SK-N-SH (cell line): ENCODE data around the gene ISY1. TPM values are rescaled to one million over a fixed set of nuclear protein-coding genes. Genes with fewer than 3 reads are reported as not detected.

Experiments
- CTCF ChIA-PET: fragments of 300-600, 350-600 bp; formaldehyde crosslinking; extraction: SDS; loops from one replicate; lab custom pipeline; 2021; lab: Yijun Ruan, JAX
- POLR2A ChIA-PET: fragments of 350-600 bp; sonication (Branson Sonifier 250); formaldehyde crosslinking; extraction: SDS; loops from one replicate; lab custom pipeline; 2020; ENCODE audit warnings: antibody characterized with exemption, inconsistent platforms; lab: Yijun Ruan, JAX
- DNase-seq: peaks from one replicate; pipeline ENCODE4 v3.0.0; 2012
- H2AFZ ChIP-seq: fragments of 200-600 bp; sonication (generic); 2 replicates; pipeline ENCODE4 v1.8.1; 2016; ENCODE audit warnings: antibody characterized with exemption, mild to moderate bottlenecking, low read depth
- H3F3A ChIP-seq: fragments of 200-600 bp; sonication (generic); replicated peaks from 2 replicates; pipeline ENCODE3; 2016; ENCODE audit warnings: antibody characterized with exemption, mild to moderate bottlenecking; ENCODE audit not compliant: insufficient read depth
- H3K27ac ChIP-seq, 2 experiments: fragments of 200-500 bp in 1 of 2; fragments of 200-600 bp in 1 of 2; sonication (Bioruptor generic) in 1 of 2; sonication (generic), shearing (Covaris generic) in 1 of 2; 2 replicates each; pipeline versions ENCODE4 v1.5.1 to v1.6.1; 2014 to 2016; ENCODE audit warnings: low read depth in 2 of 2, inconsistent platforms in 1 of 2, low read length in 1 of 2, mild to moderate bottlenecking in 1 of 2, mixed read lengths in 1 of 2
- H3K27me3 ChIP-seq: fragments of 200-600 bp; sonication (generic), shearing (Covaris generic); 2 replicates; pipeline ENCODE4 v1.6.1; 2016; ENCODE audit warnings: mixed run types; ENCODE audit not compliant: insufficient read depth
- H3K36me3 ChIP-seq, 2 experiments: fragments of 200-500 bp in 1 of 2; fragments of 200-600 bp in 1 of 2; sonication (Bioruptor generic) in 1 of 2; sonication (generic) in 1 of 2; replicated peaks in 1 of 2; 2 replicates each; pipeline versions ENCODE3 to v1.5.1; 2014 to 2016; ENCODE audit warnings: low read length in 1 of 2, mild to moderate bottlenecking in 1 of 2; ENCODE audit not compliant: insufficient read depth in 2 of 2, control insufficient read depth in 1 of 2
- H3K4me1 ChIP-seq, 2 experiments: fragments of 200-500 bp in 1 of 2; fragments of 200-600 bp in 1 of 2; sonication (Bioruptor generic) in 1 of 2; sonication (generic), shearing (Covaris generic) in 1 of 2; 2 replicates each; pipeline versions ENCODE4 v1.5.1 to v1.6.1; 2014 to 2016; ENCODE audit warnings: low read depth in 1 of 2, low read length in 1 of 2, mixed run types in 1 of 2; ENCODE audit not compliant: insufficient read depth in 2 of 2, control insufficient read depth in 1 of 2
- H3K4me2 ChIP-seq: fragments of 200-600 bp; sonication (generic), shearing (Covaris generic); 2 replicates; pipeline ENCODE4 v1.6.1; 2017; ENCODE audit warnings: mixed run types
- H3K4me3 ChIP-seq, 2 experiments: fragments of 200-500 bp in 1 of 2; fragments of 200-600 bp in 1 of 2; sonication (Bioruptor generic) in 1 of 2; sonication (generic), shearing (Covaris generic) in 1 of 2; 2 replicates each; pipeline versions ENCODE4 v1.5.1 to v1.8.1; 2014 to 2016; ENCODE audit warnings: low read depth in 2 of 2, inconsistent platforms in 1 of 2, low read length in 1 of 2, mild to moderate bottlenecking in 1 of 2, mixed read lengths in 1 of 2, moderate library complexity in 1 of 2
- H3K79me2 ChIP-seq: fragments of 200-600 bp; sonication (generic); 2 replicates; pipeline ENCODE4 v1.8.1; 2017; ENCODE audit warnings: mild to moderate bottlenecking; ENCODE audit not compliant: insufficient read depth
- H3K9ac ChIP-seq: fragments of 200-600 bp; sonication (generic); 2 replicates; pipeline ENCODE4 v1.6.1; 2017; ENCODE audit warnings: mixed run types
- H3K9me2 ChIP-seq: fragments of 200-600 bp; sonication (generic); 2 replicates; pipeline ENCODE4 v1.6.1; 2017; ENCODE audit warnings: mixed run types
- H3K9me3 ChIP-seq: fragments of 200-600 bp; sonication (generic); 2 replicates; pipeline ENCODE4 v1.6.1; 2017; ENCODE audit warnings: mixed run types, mild to moderate bottlenecking, moderate library complexity
- H4K20me1 ChIP-seq: fragments of 200-600 bp; sonication (generic); 2 replicates; pipeline ENCODE4 v1.6.1; 2017; ENCODE audit warnings: mild to moderate bottlenecking, mixed run types; ENCODE audit not compliant: insufficient read depth
- EZH2phosphoT487 ChIP-seq: fragments of 200-600 bp; sonication (generic); IDR thresholded peaks from 2 replicates; pipeline ENCODE4 v1.6.1; 2017; ENCODE audit warnings: low read depth, mixed run types, mild to moderate bottlenecking, antibody characterized with exemption, moderate library complexity, borderline replicate concordance
- FOXJ3 ChIP-seq: sonication (generic); formaldehyde crosslinking; IDR thresholded peaks from 2 replicates; pipeline ENCODE4 v1.5.1; 2020; ENCODE audit warnings: mild to moderate bottlenecking, missing genetic modification reagents
- GATA2 ChIP-seq: sonication (generic); formaldehyde crosslinking; IDR thresholded peaks from 2 replicates; pipeline ENCODE4 v1.5.0; 2020; ENCODE audit warnings: mild to moderate bottlenecking, missing genetic modification reagents
- IRF3 ChIP-seq: fragments of 150-350 bp; IDR thresholded peaks from 2 replicates; pipeline ENCODE4 v1.6.1; 2016; ENCODE audit warnings: mild to moderate bottlenecking, low read depth, low read length
- MAX ChIP-seq: IDR thresholded peaks from 2 replicates; pipeline ENCODE4 v1.4.0; 2012; ENCODE audit warnings: low read depth
- MEF2A ChIP-seq: IDR thresholded peaks from 2 replicates; pipeline ENCODE4 v1.4.0; 2012; ENCODE audit warnings: low read depth, borderline replicate concordance
- MXI1 ChIP-seq: IDR thresholded peaks from 2 replicates; pipeline ENCODE4 v1.6.1; 2012; ENCODE audit warnings: mild to moderate bottlenecking, low read depth, low read length, improper control_type of control experiment
- RCOR1 ChIP-seq: fragments of 150-350 bp; IDR thresholded peaks from 2 replicates; pipeline ENCODE4 v1.6.1; 2017; ENCODE audit warnings: antibody characterized with exemption, low read length
- REST ChIP-seq: IDR thresholded peaks from 2 replicates; pipeline ENCODE4 v1.6.1; 2012; ENCODE audit warnings: mild to moderate bottlenecking, low read depth, low read length, moderate library complexity
- SIN3A ChIP-seq: IDR thresholded peaks from 2 replicates; pipeline ENCODE4 v1.6.1; 2012; ENCODE audit warnings: low read depth, mild to moderate bottlenecking, low read length, moderate library complexity, borderline replicate concordance
- TCF12 ChIP-seq: IDR thresholded peaks from 2 replicates; pipeline ENCODE4 v1.4.0; 2012
- USF2 ChIP-seq: fragments of 150-350 bp; IDR thresholded peaks from 2 replicates; pipeline ENCODE4 v1.6.1; 2017; ENCODE audit warnings: antibody characterized with exemption, low read length, low read depth, borderline replicate concordance
- YY1 ChIP-seq: IDR thresholded peaks from 2 replicates; pipeline ENCODE4 v1.4.0; 2012; ENCODE audit warnings: low read depth, mild to moderate bottlenecking
- WGBS: methylation state at CpG from one replicate; pipeline ENCODE4 v1.1.6; 2017; ENCODE audit warnings: low lambda C conversion rate; 5-methylcytosine and 5-hydroxymethylcytosine counted together
- polyA plus RNA-seq, 3 experiments: library from polyadenylated mRNA; depleted of rRNA; stranded (reverse); fragments of >200 nt; gene quantifications; 2 replicates each; pipeline ENCODE4 v1.2.3, GENCODE V29; 2012

Gene ISY1
- polyA plus RNA-seq, 1 of the 3 experiments (the other 2 are of a cell fraction): 20.9 TPM

GRCh38 chr3:129120254-129121004 is 40.4 kb downstream of the ISY1 start (continued):
- TF ChIP-seq YY1 (no peak), MAX (peak; percentile 41; the same call in 1 of the 2 replicates), SIN3A (no peak), REST (no peak), RCOR1 (no peak), MXI1 (no peak), MEF2A (no peak)

GRCh38 chr3:129119365-129120100 is 41.3 kb downstream of the ISY1 start:
- whole genome bisulfite sequencing: 78% methylated on average over 13 of the region's 13 CpGs
- DNase-seq: no peak
- H3K9ac ChIP-seq: peak overlapping the region; percentile 91; the same call in 1 of the 2 replicates
- peaks cover 0 to 14% of the 10 kb centered on the region in 2 experiments; a peak in 2 of 4 replicates for H3K4me1 ChIP-seq
- H3K27me3 ChIP-seq: no peaks in the 10 kb centered on the region
- peaks cover 11 to 13% of the 10 kb centered on the region in 2 experiments for H3K36me3 ChIP-seq
- H2AFZ ChIP-seq: no peak overlapping the region
- H3K4me2 ChIP-seq: peak overlapping the region; percentile 97
- ChIA-PET CTCF (interaction anchor here (1.1 to 6.0 kb wide), 4 partner anchors 20 to 149 kb away, joined by 3 to 34 read pairs (median 14); no protein-coding TSS in a partner anchor), POLR2A (no interaction called here)
- TF ChIP-seq FOXJ3 (CRISPR knock-in tag): no peak
- no peak for TF ChIP-seq TCF12
- no peak for TF ChIP-seq YY1
- TF ChIP-seq SIN3A: no peak
- TF ChIP-seq IRF3: no peak
- TF ChIP-seq EZH2phosphoT487: no peak
- TF ChIP-seq USF2: no peak
- no peak for TF ChIP-seq GATA2 (CRISPR knock-in tag)
- H3K27ac ChIP-seq: peak overlapping the region; percentile 52 to 71; a peak in 2 of 4 replicates
- H3K9me2 ChIP-seq: no peaks in the 10 kb centered on the region
- H3K4me3 ChIP-seq: peak overlapping the region; percentile 81 to 86
- H3K9me3 ChIP-seq: no peaks in the 10 kb centered on the region
- peaks cover 15% of the 10 kb centered on the region for H3F3A ChIP-seq
- H4K20me1 ChIP-seq: peaks cover 39% of the 10 kb centered on the region
- peaks cover 61% of the 10 kb centered on the region for H3K79me2 ChIP-seq
